GM12874 (cell line): Measurements from ENCODE around the gene GPRC5C.

Source experiments
- CTCF ChIP-seq: IDR thresholded peaks from 2 replicates; pipeline ENCODE4 v1.5.1; 2011; ENCODE audit warnings: low read depth, mild to moderate bottlenecking, control low read depth, low read length, moderate library complexity; ENCODE audit not compliant: insufficient read depth

The GPRC5C gene

DNA sequence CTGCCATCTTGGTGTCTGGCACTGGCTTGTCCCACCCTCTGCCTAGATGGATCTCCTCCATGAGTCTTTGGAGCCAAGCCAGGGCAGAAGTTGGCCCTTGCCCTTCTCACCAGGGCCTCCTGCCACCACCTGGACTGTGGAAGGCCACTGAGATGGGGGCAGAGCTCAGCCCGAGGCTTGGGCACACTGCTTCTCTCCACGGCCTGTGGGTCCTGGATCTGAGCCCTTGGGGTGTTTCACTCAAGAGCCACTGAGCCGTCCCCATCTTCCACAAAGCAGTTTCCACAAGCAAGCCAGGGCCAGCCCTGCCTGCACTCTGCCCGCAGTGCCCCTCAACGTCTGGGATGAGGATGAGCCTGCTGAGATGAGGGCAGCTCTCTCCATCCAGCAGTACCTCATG, 17.9 kb downstream of the GPRC5C start:
- TF ChIP-seq CTCF: no peak

- TF ChIP-seq CTCF: no peak
These were observed 18.3 kb downstream of the GPRC5C start for GRCh38 chr17:74450231-74450630.

DNA sequence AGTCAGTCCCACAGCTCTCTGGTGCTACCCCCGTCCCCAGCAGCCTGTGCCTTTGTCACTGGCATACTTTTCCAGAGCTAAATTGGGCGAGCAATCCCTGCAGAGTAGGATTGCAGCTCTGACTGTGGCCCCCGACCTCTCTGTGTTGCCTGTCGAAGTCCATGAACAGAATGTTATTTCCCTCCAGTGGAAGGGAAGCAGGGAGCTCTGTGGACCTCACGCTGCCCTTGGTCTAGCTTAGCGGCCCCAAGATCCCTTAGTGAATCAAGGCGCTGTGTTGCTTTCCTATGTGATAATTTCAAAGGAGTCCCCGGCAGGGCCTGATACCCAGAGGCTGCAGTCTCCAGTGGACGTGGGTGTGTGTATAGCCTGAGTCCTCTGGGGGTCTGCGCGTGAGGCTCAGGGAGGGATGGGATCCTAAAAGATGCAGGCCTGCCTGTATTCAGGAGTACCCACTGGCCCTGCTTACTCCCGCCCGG, 19.1 kb downstream of the GPRC5C start:
- no peak for TF ChIP-seq CTCF

GRCh38 chr17:74451557-74451956, 19.7 kb downstream of the GPRC5C start:
- TF ChIP-seq CTCF: no peak

GRCh38 chr17:74452033-74452840, 20.3 kb downstream of the GPRC5C start:
- no peak for TF ChIP-seq CTCF

- TF ChIP-seq CTCF: no peak
These were observed 21.2 kb downstream of the GPRC5C start for GRCh38 chr17:74452841-74453661.

DNA sequence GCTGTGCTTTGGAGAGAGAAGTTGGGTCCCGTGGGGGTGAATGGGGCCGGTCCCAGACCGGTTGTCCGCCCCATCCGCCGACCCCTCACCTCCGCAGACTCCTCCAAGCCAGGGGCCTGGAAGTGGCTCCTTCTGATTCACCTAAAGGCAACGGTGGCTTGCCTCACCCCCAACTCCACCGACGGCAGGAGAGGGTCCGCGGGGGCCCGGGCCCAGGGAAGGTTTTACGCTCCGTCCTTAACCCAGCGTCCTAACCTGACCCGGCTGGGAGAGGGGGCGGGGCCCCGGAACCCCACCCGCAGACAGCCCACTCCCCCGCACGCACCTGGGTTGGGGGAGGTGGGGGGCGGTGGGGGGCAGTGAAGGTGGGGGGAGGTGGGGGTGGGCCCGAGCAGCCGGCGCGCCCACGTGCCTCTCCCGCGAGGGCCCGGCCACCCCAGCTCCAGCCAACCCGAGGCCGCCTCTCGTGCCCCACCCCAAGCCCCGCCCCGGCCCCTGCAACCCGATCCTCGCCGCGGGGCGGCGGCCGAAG, 21.8 kb downstream of the GPRC5C start:
- TF ChIP-seq CTCF: no peak
